Naive thymus-derived CD8-positive, alpha-beta T cell (primary cell): ENCODE measurements around the gene CERS3. TPM values are rescaled to one million over a fixed set of nuclear protein-coding genes. Genes with fewer than 3 reads are reported as not detected.
"Not testable (repeated sequence)": the region's sequence is repeated elsewhere in the genome, so short reads cannot be mapped to it uniquely, and the experiment has no call there.

Experiments
- ATAC-seq, 2 donors: fragments of 150-1000 bp; cut with Tn5 transposase in 1 of 2; sonication (Bioruptor Pico), chemical (Tn5 transposase) in 1 of 2; 1 replicate in 1 of 2; 2 replicates in 1 of 2; pipeline ENCODE4 v1.10.0; 2021; ENCODE audit warnings: mild to moderate bottlenecking in 2 of 2, moderate library complexity in 2 of 2
- POLR2A ChIA-PET: fragments of 350-600 bp; sonication (Branson Sonifier 250); formaldehyde crosslinking; loops from one replicate; lab custom pipeline; 2021; ENCODE audit warnings: antibody characterized with exemption; lab: Charles Lee
- DNase-seq, 10 donors: peaks; one replicate each; pipeline versions ENCODE4 v3.0.0 to v3.0.0-alpha.2; 2020 to 2022
- H3K27ac Mint-ChIP-seq, 10 donors: one replicate each; pipeline ENCODE4 v1.8.0; 2020 to 2022; ENCODE audit warnings: mild to moderate bottlenecking in 10 of 10, mixed read lengths in 10 of 10, moderate library complexity in 4 of 10, inconsistent platforms in 1 of 10
- H3K27me3 Mint-ChIP-seq, 5 donors: one replicate each; pipeline ENCODE4 v1.8.0; 2021 to 2022; ENCODE audit warnings: mixed read lengths in 5 of 5
- H3K36me3 Mint-ChIP-seq, 3 donors: one replicate each; pipeline ENCODE4 v1.8.0; 2020 to 2022; ENCODE audit warnings: mixed read lengths in 3 of 3, mild to moderate bottlenecking in 2 of 3, inconsistent platforms in 1 of 3
- H3K4me1 Mint-ChIP-seq, 4 donors: one replicate each; pipeline ENCODE4 v1.8.0; 2021 to 2022; ENCODE audit warnings: mixed read lengths in 4 of 4
- H3K4me3 Mint-ChIP-seq, 10 donors: one replicate each; pipeline ENCODE4 v1.8.0; 2020 to 2022; ENCODE audit warnings: mild to moderate bottlenecking in 10 of 10, mixed read lengths in 10 of 10, moderate library complexity in 6 of 10, inconsistent platforms in 1 of 10
- H3K9me3 Mint-ChIP-seq, 9 donors: one replicate each; pipeline ENCODE4 v1.8.0; 2020 to 2022; ENCODE audit warnings: mixed read lengths in 9 of 9, mild to moderate bottlenecking in 3 of 9, inconsistent platforms in 1 of 9, moderate library complexity in 1 of 9
- polyA plus RNA-seq, 3 donors: library from polyadenylated mRNA; unstranded; fragments of 300-500 nt; fragmentation: Illumina TruSeq; gene quantifications; one replicate each; pipeline ENCODE4 v1.2.3, GENCODE V29; 2021
- total RNA-seq, 8 experiments: library from RNA in 2 of 8; stranded (reverse) in 2 of 8; gene quantifications; one replicate each; pipeline ENCODE4 v1.2.3 and lab custom pipeline; 2021 to 2026

The CERS3 gene
- total and polyA plus RNA-seq, 5 experiments from 2014 or later, result 0.20 to 1.5 (median 0.50) TPM

DNA sequence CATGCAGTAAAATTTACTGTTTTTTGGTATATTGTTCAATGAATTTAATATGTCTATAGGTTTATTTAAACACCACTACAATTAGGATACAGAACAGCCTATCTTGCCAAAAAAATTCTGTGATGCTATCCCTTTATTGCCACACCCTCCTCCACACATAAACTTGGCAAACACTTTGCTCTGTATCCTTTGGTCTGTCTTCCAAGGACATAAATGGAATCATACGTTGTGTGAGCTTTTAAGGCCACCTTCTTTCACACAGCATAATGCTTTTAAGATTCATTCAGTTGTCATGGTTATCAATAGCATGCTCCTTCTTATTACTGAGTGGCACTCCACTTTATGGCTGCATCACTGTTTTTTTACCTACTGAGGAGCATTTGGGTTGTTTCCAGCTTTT is 71.5 kb downstream of the CERS3 start:
- DNase-seq (no peak), ATAC-seq (no peak)
- no peak overlapping the region for H3K27ac Mint-ChIP-seq
- POLR2A ChIA-PET, result no interaction called here
- no peaks in the 10 kb centered on the region for H3K27me3 Mint-ChIP-seq
- peaks cover 0 to 52% (median 10%) of the 10 kb centered on the region in 9 donors for H3K9me3 Mint-ChIP-seq
- H3K4me3 Mint-ChIP-seq, result no peak overlapping the region
- peaks cover 3 to 7% (median 3%) of the 10 kb centered on the region in 4 donors for H3K4me1 Mint-ChIP-seq
- H3K36me3 Mint-ChIP-seq, result peaks cover 0 to 58% (median 39%) of the 10 kb centered on the region in 3 donors

- Mint-ChIP-seq H3K27ac (no peak overlapping the region), H3K9me3 (peaks cover 8 to 80% (median 21%) of the 10 kb centered on the region in 9 donors), H3K4me3 (no peak overlapping the region), H3K4me1 (no peaks in the 10 kb centered on the region), H3K36me3 (peaks cover 3 to 72% (median 59%) of the 10 kb centered on the region in 3 donors), H3K27me3 (no peaks in the 10 kb centered on the region)
- ATAC-seq (no peak), DNase-seq (no peak)
- POLR2A ChIA-PET, result no interaction called here
Measured at GRCh38 chr15:100454148-100454547, 74.6 kb downstream of the CERS3 start.

DNA sequence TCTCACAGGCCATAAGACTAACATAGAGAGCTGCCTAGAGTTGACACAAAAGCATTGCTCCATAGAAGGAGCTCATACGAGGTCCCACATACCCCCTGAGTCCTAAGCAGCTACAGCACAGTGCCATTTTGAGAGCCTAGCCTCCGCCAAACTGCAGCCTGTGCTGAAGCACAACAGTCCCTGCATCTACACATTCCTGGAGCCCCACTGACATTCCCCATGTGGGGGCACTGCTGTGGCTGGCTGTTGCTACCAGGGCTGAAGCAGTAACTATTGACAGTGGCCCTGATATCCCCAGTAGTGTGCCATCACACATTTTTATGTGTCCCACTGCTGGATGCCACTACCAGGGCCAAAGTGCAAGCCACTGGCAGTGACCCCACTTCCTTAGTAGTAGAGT is 80.3 kb downstream of the CERS3 start:
- DNase-seq, result no peak
- Mint-ChIP-seq H3K9me3 (peaks cover 8 to 44% (median 18%) of the 10 kb centered on the region in 9 donors), H3K4me1 (no peaks in the 10 kb centered on the region), H3K27me3 (peaks cover 0 to 23% (median 4%) of the 10 kb centered on the region in 5 donors), H3K36me3 (peaks cover 3 to 50% (median 34%) of the 10 kb centered on the region in 3 donors), H3K27ac (no peak overlapping the region), H3K4me3 (no peak overlapping the region)
- no peak for ATAC-seq
- POLR2A ChIA-PET, result no interaction called here

GRCh38 chr15:100441063-100441462 is 87.7 kb downstream of the CERS3 start:
- H3K27ac Mint-ChIP-seq, result peak overlapping the region in 2 of 10 donors; percentile 23 to 58
- H3K9me3 Mint-ChIP-seq, H3K4me1 Mint-ChIP-seq, POLR2A ChIA-PET, H3K36me3 Mint-ChIP-seq, ATAC-seq, H3K4me3 Mint-ChIP-seq, DNase-seq: not testable (repeated sequence)
- peaks cover 0 to 22% (median 0%) of the 10 kb centered on the region in 5 donors for H3K27me3 Mint-ChIP-seq

- Mint-ChIP-seq H3K27me3 (peaks cover 0 to 13% (median 0%) of the 10 kb centered on the region in 5 donors), H3K9me3 (no peaks in the 10 kb centered on the region), H3K4me1 (peaks cover 0 to 11% (median 5%) of the 10 kb centered on the region in 4 donors), H3K36me3 (no peaks in the 10 kb centered on the region), H3K27ac (no peak overlapping the region), H3K4me3 (no peak overlapping the region)
- DNase-seq (no peak), ATAC-seq (no peak)
- POLR2A ChIA-PET, result no interaction called here
Measured at GRCh38 chr15:100439514-100439913, 89.2 kb downstream of the CERS3 start.

GRCh38 chr15:100438570-100438969 is 90.2 kb downstream of the CERS3 start:
- Mint-ChIP-seq H3K4me1 (peaks cover 0 to 11% (median 7%) of the 10 kb centered on the region in 4 donors), H3K9me3 (no peaks in the 10 kb centered on the region), H3K4me3 (no peak overlapping the region), H3K27me3 (peaks cover 0 to 5% (median 0%) of the 10 kb centered on the region in 5 donors), H3K36me3 (no peaks in the 10 kb centered on the region), H3K27ac (peak overlapping the region in 3 of 10 donors; percentile 4 to 81 (median 24))
- peak; percentile 2 to 70 (median 24) for DNase-seq
- POLR2A ChIA-PET, result interaction anchor here (0.9 kb wide), 1 partner anchor 132 kb away, joined by 3 read pairs; no protein-coding TSS in a partner anchor
- ATAC-seq, result peak in 1 of 2 donors; percentile 57

- no peak for ATAC-seq
- H3K4me1 Mint-ChIP-seq, result peaks cover 0 to 11% (median 7%) of the 10 kb centered on the region in 4 donors
- DNase-seq, result no peak
- peaks cover 0 to 3% (median 0%) of the 10 kb centered on the region in 5 donors for H3K27me3 Mint-ChIP-seq
- no peaks in the 10 kb centered on the region for H3K36me3 Mint-ChIP-seq
- no peak overlapping the region for H3K4me3 Mint-ChIP-seq
- POLR2A ChIA-PET, result interaction anchor here (0.7 kb wide), 1 partner anchor 1317 kb away, joined by 5 read pairs; no protein-coding TSS in a partner anchor
- no peaks in the 10 kb centered on the region for H3K9me3 Mint-ChIP-seq
- H3K27ac Mint-ChIP-seq, result no peak overlapping the region
Measured at GRCh38 chr15:100437261-100437660, 91.5 kb downstream of the CERS3 start.

- POLR2A ChIA-PET, result no interaction called here
- DNase-seq (no peak), ATAC-seq (no peak)
- Mint-ChIP-seq H3K4me3 (no peak overlapping the region), H3K36me3 (peaks cover 0 to 2% (median 0%) of the 10 kb centered on the region in 3 donors), H3K27ac (no peak overlapping the region), H3K9me3 (no peaks in the 10 kb centered on the region), H3K27me3 (no peaks in the 10 kb centered on the region), H3K4me1 (peaks cover 0 to 11% (median 7%) of the 10 kb centered on the region in 4 donors)
Measured at GRCh38 chr15:100434561-100434960, 94.2 kb downstream of the CERS3 start.

DNA sequence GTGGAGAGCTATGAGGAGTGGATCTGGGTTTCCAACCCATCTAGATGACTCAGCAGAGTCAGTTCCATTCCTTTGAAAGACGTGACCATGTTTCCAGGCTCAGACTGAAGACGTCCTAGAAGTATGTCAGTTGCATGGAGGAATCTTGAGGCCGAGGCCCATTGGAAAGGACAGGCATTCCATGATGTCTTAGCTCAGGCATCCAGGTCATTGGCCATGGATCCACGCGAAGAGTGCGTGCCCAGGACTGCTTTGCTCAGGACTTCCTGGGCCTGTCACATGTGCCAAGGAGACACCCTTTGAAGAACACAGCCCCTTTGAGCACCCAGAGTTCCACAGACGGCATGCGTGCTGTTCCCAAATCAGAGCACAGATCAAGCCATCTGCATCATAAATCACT is 94.7 kb downstream of the CERS3 start:
- DNase-seq, result no peak
- no peaks in the 10 kb centered on the region for H3K27me3 Mint-ChIP-seq
- peaks cover 0 to 11% (median 7%) of the 10 kb centered on the region in 4 donors for H3K4me1 Mint-ChIP-seq
- ATAC-seq, result no peak
- peak overlapping the region in 1 of 10 donors; percentile 57 for H3K27ac Mint-ChIP-seq
- POLR2A ChIA-PET, result no interaction called here
- H3K4me3 Mint-ChIP-seq, result no peak overlapping the region
- H3K9me3 Mint-ChIP-seq, result no peaks in the 10 kb centered on the region
- H3K36me3 Mint-ChIP-seq, result peaks cover 0 to 2% (median 0%) of the 10 kb centered on the region in 3 donors

DNA sequence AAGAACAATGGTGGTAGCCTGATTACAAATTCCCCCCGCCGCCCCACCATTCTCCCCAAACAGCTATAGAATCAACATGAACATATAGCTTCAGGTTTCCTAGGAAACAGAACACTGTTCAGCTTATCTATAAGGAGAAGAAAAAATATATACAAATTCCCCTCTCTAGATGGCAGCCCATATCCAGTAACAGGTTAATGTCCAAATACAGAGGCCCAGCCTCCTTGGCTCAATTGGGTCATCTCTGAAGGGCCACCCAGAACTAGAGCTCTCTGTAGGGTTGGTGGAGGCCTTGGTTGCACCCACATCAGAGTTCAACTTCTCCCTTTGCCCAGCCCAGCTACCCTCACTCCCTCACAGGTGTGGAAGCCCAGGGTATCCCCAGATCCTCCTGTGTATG is 95.4 kb downstream of the CERS3 start:
- DNase-seq (no peak), ATAC-seq (no peak)
- POLR2A ChIA-PET, result no interaction called here
- Mint-ChIP-seq H3K27ac (peak overlapping the region in 1 of 10 donors; percentile 41), H3K4me3 (no peak overlapping the region), H3K4me1 (peaks cover 0 to 5% (median 2%) of the 10 kb centered on the region in 4 donors), H3K9me3 (no peaks in the 10 kb centered on the region), H3K27me3 (no peaks in the 10 kb centered on the region), H3K36me3 (peaks cover 0 to 2% (median 0%) of the 10 kb centered on the region in 3 donors)

DNA sequence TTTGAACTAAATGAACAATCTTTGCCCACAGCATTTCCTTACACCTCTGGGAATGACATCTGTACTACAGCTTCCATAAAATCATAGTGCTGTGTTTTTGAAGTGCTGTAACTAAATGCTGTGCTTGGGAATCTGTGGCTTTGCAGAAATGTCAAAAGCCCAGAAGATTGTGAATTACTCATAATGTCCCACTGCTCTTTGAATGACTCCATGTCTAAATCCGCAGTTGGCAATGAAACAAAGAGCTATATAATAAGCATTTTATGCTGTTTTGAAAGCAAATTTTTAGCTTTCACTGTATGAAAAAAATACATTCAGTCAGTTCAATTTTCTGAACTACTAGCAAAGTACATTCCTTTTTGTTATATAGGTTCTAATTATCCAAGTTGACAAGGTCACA is 98.3 kb downstream of the CERS3 start:
- DNase-seq (no peak), ATAC-seq (no peak)
- Mint-ChIP-seq H3K4me3 (no peak overlapping the region), H3K27me3 (no peaks in the 10 kb centered on the region), H3K9me3 (peaks cover 0 to 6% (median 3%) of the 10 kb centered on the region in 9 donors), H3K36me3 (peaks cover 0 to 17% (median 5%) of the 10 kb centered on the region in 3 donors), H3K27ac (no peak overlapping the region), H3K4me1 (peaks cover 0 to 5% (median 2%) of the 10 kb centered on the region in 4 donors)
- POLR2A ChIA-PET, result no interaction called here

DNA sequence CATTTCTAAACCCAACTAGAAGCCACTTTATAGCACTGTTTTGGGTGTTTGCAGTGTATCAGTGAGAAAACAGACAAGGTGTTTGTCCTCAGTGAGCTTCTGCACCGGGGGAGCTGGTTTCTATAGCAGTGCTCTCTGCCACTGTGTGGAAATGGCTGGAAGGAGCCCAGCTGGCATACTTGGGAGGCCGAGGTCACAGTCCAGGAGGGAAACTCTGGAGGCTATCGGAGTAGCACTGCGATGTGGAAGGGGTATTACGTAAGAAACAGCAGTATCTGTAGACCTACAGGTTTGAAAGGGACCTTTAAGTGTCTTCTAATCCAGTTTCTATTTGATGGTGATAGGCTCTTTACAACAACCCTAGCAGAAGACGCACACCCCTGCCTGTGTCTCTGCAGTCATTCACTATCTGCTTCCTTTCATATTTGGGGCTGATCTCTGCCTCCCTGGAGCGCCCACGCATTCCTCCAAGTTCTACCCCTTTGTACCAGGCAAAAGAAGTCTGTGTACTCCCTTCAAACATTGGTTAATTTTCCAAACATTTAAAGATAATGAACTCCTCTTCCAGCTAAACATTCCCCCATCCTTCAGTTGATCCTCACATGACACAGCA is 99.5 kb downstream of the CERS3 start:
- POLR2A ChIA-PET, result no interaction called here
- no peak for DNase-seq
- H3K9me3 Mint-ChIP-seq, result peaks cover 4 to 18% (median 12%) of the 10 kb centered on the region in 9 donors
- ATAC-seq, result no peak
- H3K27ac Mint-ChIP-seq, result no peak overlapping the region
- H3K27me3 Mint-ChIP-seq, result peaks cover 0 to 4% (median 0%) of the 10 kb centered on the region in 5 donors
- H3K36me3 Mint-ChIP-seq, result peaks cover 4 to 28% (median 15%) of the 10 kb centered on the region in 3 donors
- H3K4me1 Mint-ChIP-seq, result peaks cover 0 to 4% (median 0%) of the 10 kb centered on the region in 4 donors
- no peak overlapping the region for H3K4me3 Mint-ChIP-seq

- no peak for ATAC-seq
- POLR2A ChIA-PET, result no interaction called here
- Mint-ChIP-seq H3K36me3 (peaks cover 4 to 40% (median 18%) of the 10 kb centered on the region in 3 donors), H3K9me3 (peaks cover 8 to 33% (median 21%) of the 10 kb centered on the region in 9 donors), H3K4me3 (no peak overlapping the region), H3K27me3 (peaks cover 0 to 4% (median 0%) of the 10 kb centered on the region in 5 donors), H3K4me1 (no peaks in the 10 kb centered on the region), H3K27ac (no peak overlapping the region)
- DNase-seq, result no peak
Measured at GRCh38 chr15:100426937-100427336, 101.8 kb downstream of the CERS3 start.
